HepG2 (cell line): Measurements from ENCODE around the gene CAMTA2. TPM values are rescaled to one million over a fixed set of nuclear protein-coding genes. Genes with fewer than 3 reads are reported as not detected.
A peak's percentile ranks its signal among the peaks of the same experiment; 100 is the strongest.

Experiments used
- CHD4 ChIP-seq: fragments of 200-600 bp; sonication (generic); IDR thresholded peaks from 2 replicates; pipeline ENCODE4 v1.7.0; 2017; ENCODE audit warnings: mild to moderate bottlenecking, low read length, borderline replicate concordance
- GABPA ChIP-seq, 2 experiments: IDR thresholded peaks; 2 replicates each; pipeline ENCODE4 v1.6.1; 2011 to 2016; ENCODE audit warnings: low read depth in 2 of 2, low read length in 1 of 2, missing biosample characterization in 1 of 2, missing genetic modification characterization in 1 of 2
- HDAC1 ChIP-seq: sonication (generic); formaldehyde crosslinking; IDR thresholded peaks from 2 replicates; pipeline ENCODE4 v1.5.1; 2020; ENCODE audit warnings: mild to moderate bottlenecking, missing genetic modification reagents
- HNRNPH1 ChIP-seq: fragments of 200-400 bp; formaldehyde crosslinking; optimal IDR thresholded peaks from 2 replicates; pipeline ENCODE3; 2017; ENCODE audit warnings: mild to moderate bottlenecking, low read depth, low read length
- KMT2A ChIP-seq: sonication (generic); formaldehyde crosslinking; IDR thresholded peaks from 2 replicates; pipeline ENCODE4 v1.4.0; 2020; ENCODE audit warnings: missing genetic modification reagents
- PRMT3 ChIP-seq: sonication (generic); formaldehyde crosslinking; IDR thresholded peaks from 2 replicates; pipeline ENCODE4 v1.8.1; 2022; ENCODE audit warnings: low read depth, mild to moderate bottlenecking, moderate library complexity, missing genetic modification reagents, borderline replicate concordance
- SIX1 ChIP-seq: sonication (generic); formaldehyde crosslinking; IDR thresholded peaks from 2 replicates; pipeline ENCODE4 v1.4.0; 2020; ENCODE audit warnings: missing genetic modification reagents, borderline replicate concordance
- TARDBP ChIP-seq: sonication (generic); formaldehyde crosslinking; IDR thresholded peaks from 2 replicates; pipeline ENCODE4 v1.8.0; 2022; ENCODE audit warnings: mild to moderate bottlenecking, missing genetic modification reagents
- ZC3H13 ChIP-seq: sonication (generic); formaldehyde crosslinking; IDR thresholded peaks from 2 replicates; pipeline ENCODE4 v1.8.1; 2023; ENCODE audit warnings: mild to moderate bottlenecking, missing genetic modification reagents, moderate library complexity
- polyA plus RNA-seq, 8 experiments: library from polyadenylated mRNA; depleted of rRNA in 3 of 8; stranded (reverse) in 7 of 8; unstranded in 1 of 8; fragments of >200 nt; fragmentation: Illumina TruSeq in 4 of 8; extraction: Trizol in 4 of 8; gene quantifications; 2 replicates each; pipeline versions ENCODE4 v1.2.1 to v1.2.3, GENCODE V29; 2011 to 2016; ENCODE audit warnings: low read depth in 4 of 8, missing spikeins in 1 of 8, mixed read lengths in 1 of 8; ENCODE audit not compliant: insufficient read depth in 1 of 8
- total RNA-seq, 5 experiments: library from RNA; depleted of rRNA; stranded (reverse); fragments of >200 nt; fragmentation: Illumina TruSeq; extraction: Trizol; gene quantifications; 2 replicates each; pipeline ENCODE4 v1.2.3, GENCODE V29; 2016; ENCODE audit warnings: low read depth in 1 of 5
- TF ChIP-seq, protein P1 (sequence below): sonication (generic); formaldehyde crosslinking; IDR thresholded peaks from 2 replicates; pipeline ENCODE4 v1.9.0; 2022; ENCODE audit warnings: missing genetic modification reagents, mild to moderate bottlenecking, borderline replicate concordance
- TF ChIP-seq, protein P2 (sequence below): sonication (generic); formaldehyde crosslinking; IDR thresholded peaks from 2 replicates; pipeline ENCODE4 v1.8.1; 2023; ENCODE audit warnings: mild to moderate bottlenecking, missing genetic modification reagents
- TF ChIP-seq, protein P3 (sequence below): sonication (generic); formaldehyde crosslinking; IDR thresholded peaks from 2 replicates; pipeline ENCODE4 v1.8.1; 2023; ENCODE audit warnings: missing genetic modification reagents, inconsistent platforms, borderline replicate concordance
- TF ChIP-seq, protein P4 (sequence below): sonication (generic); formaldehyde crosslinking; IDR thresholded peaks from 2 replicates; pipeline ENCODE4 v1.4.0; 2020; ENCODE audit warnings: mild to moderate bottlenecking, missing genetic modification reagents
- TF ChIP-seq, protein P5 (sequence below): sonication (generic); formaldehyde crosslinking; IDR thresholded peaks from 2 replicates; pipeline ENCODE4 v1.9.0; 2021; ENCODE audit warnings: missing genetic modification reagents, borderline replicate concordance
- TF ChIP-seq, protein P6 (sequence below): sonication (generic); formaldehyde crosslinking; IDR thresholded peaks from 2 replicates; pipeline ENCODE4 v1.5.1; 2020; ENCODE audit warnings: mild to moderate bottlenecking, missing genetic modification reagents, borderline replicate concordance

CAMTA2 gene
- total and polyA plus RNA-seq, 2 of the 13 experiments (the other 11 are each of a cell fraction or from before 2014, with no cell fraction given): 4.1 to 7.1 TPM

DNA sequence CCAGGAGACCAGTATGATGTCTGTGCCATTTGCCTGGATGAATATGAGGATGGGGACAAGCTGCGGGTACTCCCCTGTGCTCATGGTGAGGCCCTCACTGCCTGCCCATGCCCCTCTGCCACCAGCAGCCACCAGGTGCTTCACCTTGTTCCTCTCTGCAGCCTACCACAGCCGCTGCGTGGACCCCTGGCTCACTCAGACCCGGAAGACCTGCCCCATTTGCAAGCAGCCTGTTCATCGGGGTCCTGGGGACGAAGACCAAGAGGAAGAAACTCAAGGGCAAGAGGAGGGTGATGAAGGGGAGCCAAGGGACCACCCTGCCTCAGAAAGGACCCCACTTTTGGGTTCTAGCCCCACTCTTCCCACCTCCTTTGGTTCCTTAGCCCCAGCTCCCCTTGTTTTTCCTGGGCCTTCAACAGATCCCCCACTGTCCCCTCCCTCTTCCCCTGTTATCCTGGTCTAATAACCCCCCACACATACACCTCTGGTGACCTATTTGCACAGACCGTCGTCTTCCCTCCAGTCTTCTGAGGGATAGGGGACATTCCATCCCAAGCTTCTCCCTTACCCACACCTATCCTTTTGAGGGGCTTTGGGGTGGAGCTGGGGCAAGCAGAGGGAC is 42.8 kb downstream of the CAMTA2 start (continued):
- TF ChIP-seq, protein P1, sequence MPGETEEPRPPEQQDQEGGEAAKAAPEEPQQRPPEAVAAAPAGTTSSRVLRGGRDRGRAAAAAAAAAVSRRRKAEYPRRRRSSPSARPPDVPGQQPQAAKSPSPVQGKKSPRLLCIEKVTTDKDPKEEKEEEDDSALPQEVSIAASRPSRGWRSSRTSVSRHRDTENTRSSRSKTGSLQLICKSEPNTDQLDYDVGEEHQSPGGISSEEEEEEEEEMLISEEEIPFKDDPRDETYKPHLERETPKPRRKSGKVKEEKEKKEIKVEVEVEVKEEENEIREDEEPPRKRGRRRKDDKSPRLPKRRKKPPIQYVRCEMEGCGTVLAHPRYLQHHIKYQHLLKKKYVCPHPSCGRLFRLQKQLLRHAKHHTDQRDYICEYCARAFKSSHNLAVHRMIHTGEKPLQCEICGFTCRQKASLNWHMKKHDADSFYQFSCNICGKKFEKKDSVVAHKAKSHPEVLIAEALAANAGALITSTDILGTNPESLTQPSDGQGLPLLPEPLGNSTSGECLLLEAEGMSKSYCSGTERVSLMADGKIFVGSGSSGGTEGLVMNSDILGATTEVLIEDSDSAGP: peak; percentile 34; the same call in 1 of the 2 replicates
- TF ChIP-seq, protein P2, sequence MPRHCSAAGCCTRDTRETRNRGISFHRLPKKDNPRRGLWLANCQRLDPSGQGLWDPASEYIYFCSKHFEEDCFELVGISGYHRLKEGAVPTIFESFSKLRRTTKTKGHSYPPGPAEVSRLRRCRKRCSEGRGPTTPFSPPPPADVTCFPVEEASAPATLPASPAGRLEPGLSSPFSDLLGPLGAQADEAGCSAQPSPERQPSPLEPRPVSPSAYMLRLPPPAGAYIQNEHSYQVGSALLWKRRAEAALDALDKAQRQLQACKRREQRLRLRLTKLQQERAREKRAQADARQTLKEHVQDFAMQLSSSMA (CRISPR knock-in tag): no peak
- no peak for TF ChIP-seq TARDBP (CRISPR knock-in tag)
- TF ChIP-seq, protein P3, sequence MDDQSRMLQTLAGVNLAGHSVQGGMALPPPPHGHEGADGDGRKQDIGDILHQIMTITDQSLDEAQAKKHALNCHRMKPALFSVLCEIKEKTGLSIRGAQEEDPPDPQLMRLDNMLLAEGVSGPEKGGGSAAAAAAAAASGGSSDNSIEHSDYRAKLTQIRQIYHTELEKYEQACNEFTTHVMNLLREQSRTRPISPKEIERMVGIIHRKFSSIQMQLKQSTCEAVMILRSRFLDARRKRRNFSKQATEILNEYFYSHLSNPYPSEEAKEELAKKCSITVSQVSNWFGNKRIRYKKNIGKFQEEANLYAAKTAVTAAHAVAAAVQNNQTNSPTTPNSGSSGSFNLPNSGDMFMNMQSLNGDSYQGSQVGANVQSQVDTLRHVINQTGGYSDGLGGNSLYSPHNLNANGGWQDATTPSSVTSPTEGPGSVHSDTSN: no peak
- TF ChIP-seq, protein P4, sequence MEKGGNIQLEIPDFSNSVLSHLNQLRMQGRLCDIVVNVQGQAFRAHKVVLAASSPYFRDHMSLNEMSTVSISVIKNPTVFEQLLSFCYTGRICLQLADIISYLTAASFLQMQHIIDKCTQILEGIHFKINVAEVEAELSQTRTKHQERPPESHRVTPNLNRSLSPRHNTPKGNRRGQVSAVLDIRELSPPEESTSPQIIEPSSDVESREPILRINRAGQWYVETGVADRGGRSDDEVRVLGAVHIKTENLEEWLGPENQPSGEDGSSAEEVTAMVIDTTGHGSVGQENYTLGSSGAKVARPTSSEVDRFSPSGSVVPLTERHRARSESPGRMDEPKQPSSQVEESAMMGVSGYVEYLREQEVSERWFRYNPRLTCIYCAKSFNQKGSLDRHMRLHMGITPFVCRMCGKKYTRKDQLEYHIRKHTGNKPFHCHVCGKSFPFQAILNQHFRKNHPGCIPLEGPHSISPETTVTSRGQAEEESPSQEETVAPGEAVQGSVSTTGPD (CRISPR knock-in tag): no peak
- TF ChIP-seq HDAC1 (CRISPR knock-in tag): no peak
- no peak for TF ChIP-seq SIX1
- TF ChIP-seq, protein P5, sequence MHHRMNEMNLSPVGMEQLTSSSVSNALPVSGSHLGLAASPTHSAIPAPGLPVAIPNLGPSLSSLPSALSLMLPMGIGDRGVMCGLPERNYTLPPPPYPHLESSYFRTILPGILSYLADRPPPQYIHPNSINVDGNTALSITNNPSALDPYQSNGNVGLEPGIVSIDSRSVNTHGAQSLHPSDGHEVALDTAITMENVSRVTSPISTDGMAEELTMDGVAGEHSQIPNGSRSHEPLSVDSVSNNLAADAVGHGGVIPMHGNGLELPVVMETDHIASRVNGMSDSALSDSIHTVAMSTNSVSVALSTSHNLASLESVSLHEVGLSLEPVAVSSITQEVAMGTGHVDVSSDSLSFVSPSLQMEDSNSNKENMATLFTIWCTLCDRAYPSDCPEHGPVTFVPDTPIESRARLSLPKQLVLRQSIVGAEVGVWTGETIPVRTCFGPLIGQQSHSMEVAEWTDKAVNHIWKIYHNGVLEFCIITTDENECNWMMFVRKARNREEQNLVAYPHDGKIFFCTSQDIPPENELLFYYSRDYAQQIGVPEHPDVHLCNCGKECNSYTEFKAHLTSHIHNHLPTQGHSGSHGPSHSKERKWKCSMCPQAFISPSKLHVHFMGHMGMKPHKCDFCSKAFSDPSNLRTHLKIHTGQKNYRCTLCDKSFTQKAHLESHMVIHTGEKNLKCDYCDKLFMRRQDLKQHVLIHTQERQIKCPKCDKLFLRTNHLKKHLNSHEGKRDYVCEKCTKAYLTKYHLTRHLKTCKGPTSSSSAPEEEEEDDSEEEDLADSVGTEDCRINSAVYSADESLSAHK (CRISPR knock-in tag): no peak
- TF ChIP-seq CHD4: no peak
- peak; percentile 75 for TF ChIP-seq HNRNPH1
- TF ChIP-seq GABPA (IDR thresholded peaks at IDR 0.05; ENCODE audit: low read depth, low read length): no peak
- TF ChIP-seq GABPA (CRISPR knock-in tag; IDR thresholded peaks at IDR 0.05; ENCODE audit: low read depth): no peak
- TF ChIP-seq ZC3H13 (CRISPR knock-in tag): no peak
- no peak for TF ChIP-seq KMT2A
- TF ChIP-seq PRMT3 (CRISPR knock-in tag): no peak
- TF ChIP-seq, protein P6, sequence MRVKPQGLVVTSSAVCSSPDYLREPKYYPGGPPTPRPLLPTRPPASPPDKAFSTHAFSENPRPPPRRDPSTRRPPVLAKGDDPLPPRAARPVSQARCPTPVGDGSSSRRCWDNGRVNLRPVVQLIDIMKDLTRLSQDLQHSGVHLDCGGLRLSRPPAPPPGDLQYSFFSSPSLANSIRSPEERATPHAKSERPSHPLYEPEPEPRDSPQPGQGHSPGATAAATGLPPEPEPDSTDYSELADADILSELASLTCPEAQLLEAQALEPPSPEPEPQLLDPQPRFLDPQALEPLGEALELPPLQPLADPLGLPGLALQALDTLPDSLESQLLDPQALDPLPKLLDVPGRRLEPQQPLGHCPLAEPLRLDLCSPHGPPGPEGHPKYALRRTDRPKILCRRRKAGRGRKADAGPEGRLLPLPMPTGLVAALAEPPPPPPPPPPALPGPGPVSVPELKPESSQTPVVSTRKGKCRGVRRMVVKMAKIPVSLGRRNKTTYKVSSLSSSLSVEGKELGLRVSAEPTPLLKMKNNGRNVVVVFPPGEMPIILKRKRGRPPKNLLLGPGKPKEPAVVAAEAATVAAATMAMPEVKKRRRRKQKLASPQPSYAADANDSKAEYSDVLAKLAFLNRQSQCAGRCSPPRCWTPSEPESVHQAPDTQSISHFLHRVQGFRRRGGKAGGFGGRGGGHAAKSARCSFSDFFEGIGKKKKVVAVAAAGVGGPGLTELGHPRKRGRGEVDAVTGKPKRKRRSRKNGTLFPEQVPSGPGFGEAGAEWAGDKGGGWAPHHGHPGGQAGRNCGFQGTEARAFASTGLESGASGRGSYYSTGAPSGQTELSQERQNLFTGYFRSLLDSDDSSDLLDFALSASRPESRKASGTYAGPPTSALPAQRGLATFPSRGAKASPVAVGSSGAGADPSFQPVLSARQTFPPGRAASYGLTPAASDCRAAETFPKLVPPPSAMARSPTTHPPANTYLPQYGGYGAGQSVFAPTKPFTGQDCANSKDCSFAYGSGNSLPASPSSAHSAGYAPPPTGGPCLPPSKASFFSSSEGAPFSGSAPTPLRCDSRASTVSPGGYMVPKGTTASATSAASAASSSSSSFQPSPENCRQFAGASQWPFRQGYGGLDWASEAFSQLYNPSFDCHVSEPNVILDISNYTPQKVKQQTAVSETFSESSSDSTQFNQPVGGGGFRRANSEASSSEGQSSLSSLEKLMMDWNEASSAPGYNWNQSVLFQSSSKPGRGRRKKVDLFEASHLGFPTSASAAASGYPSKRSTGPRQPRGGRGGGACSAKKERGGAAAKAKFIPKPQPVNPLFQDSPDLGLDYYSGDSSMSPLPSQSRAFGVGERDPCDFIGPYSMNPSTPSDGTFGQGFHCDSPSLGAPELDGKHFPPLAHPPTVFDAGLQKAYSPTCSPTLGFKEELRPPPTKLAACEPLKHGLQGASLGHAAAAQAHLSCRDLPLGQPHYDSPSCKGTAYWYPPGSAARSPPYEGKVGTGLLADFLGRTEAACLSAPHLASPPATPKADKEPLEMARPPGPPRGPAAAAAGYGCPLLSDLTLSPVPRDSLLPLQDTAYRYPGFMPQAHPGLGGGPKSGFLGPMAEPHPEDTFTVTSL (CRISPR knock-in tag): no peak
